PFSK-1 (cell line): ENCODE measurements around the gene DGCR2.

Experiments used
- FOXP2 ChIP-seq: optimal IDR thresholded peaks from 2 replicates; pipeline ENCODE3; 2011; ENCODE audit warnings: borderline replicate concordance, control low read depth, inconsistent platforms; ENCODE audit not compliant: insufficient read depth; ENCODE audit errors: extremely low read length, extremely low read depth
- POLR2AphosphoS5 ChIP-seq: IDR thresholded peaks from 2 replicates; pipeline ENCODE4 v1.6.1; 2012; ENCODE audit warnings: low read depth, mild to moderate bottlenecking, control low read depth, low read length, moderate library complexity
- REST ChIP-seq, 2 experiments: IDR thresholded peaks; 2 replicates each; pipeline versions ENCODE4 v1.6.1 to v1.8.0; 2011 to 2012; ENCODE audit warnings: low read depth in 2 of 2, low read length in 2 of 2, control low read depth in 1 of 2, inconsistent platforms in 1 of 2, mild to moderate bottlenecking in 1 of 2, moderate library complexity in 1 of 2; ENCODE audit not compliant: insufficient read depth in 1 of 2
- SIN3A ChIP-seq: IDR thresholded peaks from 2 replicates; pipeline ENCODE4 v1.6.1; 2012; ENCODE audit warnings: mild to moderate bottlenecking, low read length, moderate library complexity, borderline replicate concordance; ENCODE audit not compliant: insufficient read depth
- TAF1 ChIP-seq: IDR thresholded peaks from 2 replicates; pipeline ENCODE4 v1.6.1; 2012; ENCODE audit warnings: low read length, control low read depth, borderline replicate concordance; ENCODE audit not compliant: insufficient read depth

The DGCR2 gene

GRCh38 chr22:19081351-19081750, 40.9 kb downstream of the DGCR2 start:
- TF ChIP-seq TAF1 (no peak), FOXP2 (no peak), SIN3A (no peak)

- no peak for TF ChIP-seq FOXP2
- TF ChIP-seq REST (IDR thresholded peaks at IDR 0.05; ENCODE audit: insufficient read depth in 1 of 2, low read depth in 2 of 2, low read length in 2 of 2) = no peak
- TF ChIP-seq POLR2AphosphoS5 = no peak
- TF ChIP-seq TAF1 = no peak
- TF ChIP-seq SIN3A = no peak
Observed at GRCh38 chr22:19080853-19081252, 41.4 kb downstream of the DGCR2 start.

GRCh38 chr22:19079691-19080090, 42.5 kb downstream of the DGCR2 start:
- TF ChIP-seq SIN3A (no peak), POLR2AphosphoS5 (no peak), REST (IDR thresholded peaks at IDR 0.05; ENCODE audit: insufficient read depth in 1 of 2, low read depth in 2 of 2, low read length in 2 of 2) (no peak), TAF1 (no peak), FOXP2 (no peak)

GRCh38 chr22:19075404-19075803, 46.8 kb downstream of the DGCR2 start:
- TF ChIP-seq TAF1 = no peak
- TF ChIP-seq REST (IDR thresholded peaks at IDR 0.05; ENCODE audit: insufficient read depth in 1 of 2, low read depth in 2 of 2, low read length in 2 of 2) = no peak
- TF ChIP-seq POLR2AphosphoS5 = no peak
- no peak for TF ChIP-seq FOXP2
- no peak for TF ChIP-seq SIN3A

- TF ChIP-seq SIN3A = no peak
- TF ChIP-seq POLR2AphosphoS5 = no peak
- no peak for TF ChIP-seq TAF1
- TF ChIP-seq REST (IDR thresholded peaks at IDR 0.05; ENCODE audit: insufficient read depth in 1 of 2, low read depth in 2 of 2, low read length in 2 of 2) = no peak
- TF ChIP-seq FOXP2 = no peak
Observed at GRCh38 chr22:19070397-19071169, 51.6 kb downstream of the DGCR2 start.
